ENCODE data around the gene PLEKHG5. TPM values are rescaled to one million over a fixed set of nuclear protein-coding genes. Genes with fewer than 3 reads are reported as not detected.
A peak's percentile ranks its signal among the peaks of the same experiment; 100 is the strongest.

The PLEKHG5 gene
- total RNA-seq, 6 experiments from 2014 or later: 0.70 to 2.3 (median 1.5) TPM

- H3K9me3 ChIP-seq: no peaks in the 10 kb centered on the region
- H3K4me3 ChIP-seq: no peak overlapping the region
- peaks cover 0 to 8% of the 10 kb centered on the region in 2 donors for H3K27me3 ChIP-seq
- intact Hi-C loops (cut with DNase I): no loop called here
- no peaks in the 10 kb centered on the region for H3K36me3 ChIP-seq
- peaks cover 0 to 11% (median 2%) of the 10 kb centered on the region in 4 donors for H3K4me1 ChIP-seq
- DNase-seq: peak in 1 of 3 donors; percentile 53
- TF ChIP-seq POLR2A (IDR thresholded peaks at IDR 0.05): no peak
- no peak for TF ChIP-seq CTCF (IDR thresholded peaks at IDR 0.05)
- H3K27ac ChIP-seq: no peak overlapping the region
- WGBS (ENCODE audit: insufficient coverage, low coverage, low lambda C conversion rate, missing lambda C conversion rate): 52% methylated on average over 7 of the region's 27 CpGs
- no peak for ATAC-seq
Measured at GRCh38 chr1:6500544-6501278, 9.2 kb upstream of the PLEKHG5 start.

GRCh38 chr1:6499296-6499695 is 7.8 kb upstream of the PLEKHG5 start:
- intact Hi-C loops (cut with DNase I): no loop called here
- H3K4me1 ChIP-seq: peaks cover 0 to 11% (median 2%) of the 10 kb centered on the region in 4 donors

GRCh38 chr1:6498576-6499111 is 7.2 kb upstream of the PLEKHG5 start:
- no peak overlapping the region for H3K4me3 ChIP-seq
- DNase-seq (peak in 1 of 3 donors; percentile 45), ATAC-seq (peak in 1 of 4 donors; percentile 5)
- TF ChIP-seq CTCF (IDR thresholded peaks at IDR 0.05): no peak
- no peak for TF ChIP-seq POLR2A (IDR thresholded peaks at IDR 0.05)
- peaks cover 0 to 8% of the 10 kb centered on the region in 2 donors for H3K27me3 ChIP-seq
- H3K36me3 ChIP-seq: no peaks in the 10 kb centered on the region
- no CpG with 5 or more reads among the region's 13 CpGs for WGBS (ENCODE audit: insufficient coverage, low coverage, low lambda C conversion rate, missing lambda C conversion rate)
- intact Hi-C loops (cut with DNase I): no loop called here
- no peak overlapping the region for H3K27ac ChIP-seq
- H3K9me3 ChIP-seq: no peaks in the 10 kb centered on the region
- H3K4me1 ChIP-seq: peaks cover 0 to 11% (median 2%) of the 10 kb centered on the region in 4 donors

More at GRCh38 chr1:6499296-6499695, 7.8 kb upstream of the PLEKHG5 start:
- WGBS (ENCODE audit: insufficient coverage, low coverage, low lambda C conversion rate, missing lambda C conversion rate): 100% methylated on average over 1 of the region's 4 CpGs
- ATAC-seq: no peak
- H3K27ac ChIP-seq: no peak overlapping the region
- no peak for DNase-seq
- TF ChIP-seq POLR2A (IDR thresholded peaks at IDR 0.05) (no peak), CTCF (IDR thresholded peaks at IDR 0.05) (no peak)
- H3K4me3 ChIP-seq: no peak overlapping the region
- H3K36me3 ChIP-seq: no peaks in the 10 kb centered on the region
- peaks cover 0 to 8% of the 10 kb centered on the region in 2 donors for H3K27me3 ChIP-seq
- no peaks in the 10 kb centered on the region for H3K9me3 ChIP-seq

GRCh38 chr1:6497867-6498575 is 6.6 kb upstream of the PLEKHG5 start:
- H3K27ac ChIP-seq: no peak overlapping the region
- H3K27me3 ChIP-seq: peaks cover 0 to 8% of the 10 kb centered on the region in 2 donors
- H3K4me1 ChIP-seq: peaks cover 0 to 11% (median 2%) of the 10 kb centered on the region in 4 donors
- TF ChIP-seq CTCF (IDR thresholded peaks at IDR 0.05): no peak
- no peak for TF ChIP-seq POLR2A (IDR thresholded peaks at IDR 0.05)
- ATAC-seq (no peak), DNase-seq (no peak)
- WGBS (ENCODE audit: insufficient coverage, low coverage, low lambda C conversion rate, missing lambda C conversion rate): 25% methylated on average over 10 of the region's 20 CpGs
- intact Hi-C loops (cut with DNase I): no loop called here
- H3K9me3 ChIP-seq: no peaks in the 10 kb centered on the region
- H3K36me3 ChIP-seq: no peaks in the 10 kb centered on the region
- H3K4me3 ChIP-seq: peak overlapping the region; percentile 34 to 53 (median 46)

Data from right lobe of liver (tissue), 6 donors.